GM19035 (cell line): ENCODE measurements around the gene ENPEP.
"Not testable (repeated sequence)": the region's sequence is repeated elsewhere in the genome, so short reads cannot be mapped to it uniquely, and the experiment has no call there.

Experiments used
- ATAC-seq: cut with Tn5 transposase; IDR thresholded peaks from one replicate; pipeline ENCODE4 v1.9.1; 2021; ENCODE audit not compliant: unreplicated experiment

Gene ENPEP

GRCh38 chr4:110483516-110483915, 7.6 kb downstream of the ENPEP start:
- ATAC-seq: no peak

- peak; percentile 99 for ATAC-seq
Observed at GRCh38 chr4:110484029-110484428, 8.1 kb downstream of the ENPEP start.

- ATAC-seq: no peak
Observed at GRCh38 chr4:110484767-110485166, 8.8 kb downstream of the ENPEP start.

- ATAC-seq: no peak
Observed at GRCh38 chr4:110485452-110485851, 9.5 kb downstream of the ENPEP start.

- ATAC-seq: no peak
Observed at GRCh38 chr4:110486256-110486655, 10.3 kb downstream of the ENPEP start.

GRCh38 chr4:110486850-110487249, 10.9 kb downstream of the ENPEP start:
- not testable (repeated sequence) for ATAC-seq

- no peak for ATAC-seq
Observed at GRCh38 chr4:110487873-110488272, 11.9 kb downstream of the ENPEP start.

GRCh38 chr4:110489901-110490508, 14.1 kb downstream of the ENPEP start:
- no peak for ATAC-seq

- no peak for ATAC-seq
Observed at GRCh38 chr4:110492522-110492921, 16.6 kb downstream of the ENPEP start.

GRCh38 chr4:110493520-110493919, 17.6 kb downstream of the ENPEP start:
- ATAC-seq: no peak

GRCh38 chr4:110498420-110498819, 22.5 kb downstream of the ENPEP start:
- no peak for ATAC-seq

- ATAC-seq: no peak
Observed at GRCh38 chr4:110499126-110499525, 23.2 kb downstream of the ENPEP start.

- no peak for ATAC-seq
Observed at GRCh38 chr4:110501826-110502225, 25.9 kb downstream of the ENPEP start.

- ATAC-seq: no peak
Observed at GRCh38 chr4:110503270-110504083, 27.5 kb downstream of the ENPEP start.

- ATAC-seq: no peak
Observed at GRCh38 chr4:110504084-110504435, 28.1 kb downstream of the ENPEP start.

- ATAC-seq: no peak
Observed at GRCh38 chr4:110505440-110505839, 29.5 kb downstream of the ENPEP start.

- no peak for ATAC-seq
Observed at GRCh38 chr4:110508827-110509710, 33.1 kb downstream of the ENPEP start.

- no peak for ATAC-seq
Observed at GRCh38 chr4:110510277-110510676, 34.3 kb downstream of the ENPEP start.

GRCh38 chr4:110510955-110511544, 35.1 kb downstream of the ENPEP start:
- ATAC-seq: peak; percentile 65

GRCh38 chr4:110512901-110513300, 36.9 kb downstream of the ENPEP start:
- ATAC-seq: no peak

GRCh38 chr4:110514889-110515479, 39.0 kb downstream of the ENPEP start:
- ATAC-seq: no peak
